ENCODE results near the gene PCDH17.

PCDH17 gene

DNA sequence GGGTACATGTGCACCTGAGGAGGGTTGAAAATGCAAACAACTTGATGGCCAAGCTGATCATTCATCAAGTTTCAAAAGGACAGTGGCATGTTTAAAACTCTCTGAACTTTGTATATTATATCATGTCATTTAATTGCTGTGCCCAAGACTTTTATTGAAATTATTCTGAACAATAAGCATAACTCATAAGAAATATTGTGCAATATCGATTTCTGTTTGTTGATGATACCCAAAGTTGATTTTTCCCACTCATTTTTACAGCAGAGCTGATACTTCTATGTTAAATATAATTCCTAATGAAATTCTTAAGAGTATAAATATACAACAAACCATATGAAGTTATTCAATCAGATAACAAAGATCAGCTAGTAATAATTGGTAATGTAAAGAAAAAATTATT lies 49.1 kb downstream of the PCDH17 start:
- no peak for DNase-seq (ENCODE audit: low read depth)
- TF ChIP-seq, protein P1, sequence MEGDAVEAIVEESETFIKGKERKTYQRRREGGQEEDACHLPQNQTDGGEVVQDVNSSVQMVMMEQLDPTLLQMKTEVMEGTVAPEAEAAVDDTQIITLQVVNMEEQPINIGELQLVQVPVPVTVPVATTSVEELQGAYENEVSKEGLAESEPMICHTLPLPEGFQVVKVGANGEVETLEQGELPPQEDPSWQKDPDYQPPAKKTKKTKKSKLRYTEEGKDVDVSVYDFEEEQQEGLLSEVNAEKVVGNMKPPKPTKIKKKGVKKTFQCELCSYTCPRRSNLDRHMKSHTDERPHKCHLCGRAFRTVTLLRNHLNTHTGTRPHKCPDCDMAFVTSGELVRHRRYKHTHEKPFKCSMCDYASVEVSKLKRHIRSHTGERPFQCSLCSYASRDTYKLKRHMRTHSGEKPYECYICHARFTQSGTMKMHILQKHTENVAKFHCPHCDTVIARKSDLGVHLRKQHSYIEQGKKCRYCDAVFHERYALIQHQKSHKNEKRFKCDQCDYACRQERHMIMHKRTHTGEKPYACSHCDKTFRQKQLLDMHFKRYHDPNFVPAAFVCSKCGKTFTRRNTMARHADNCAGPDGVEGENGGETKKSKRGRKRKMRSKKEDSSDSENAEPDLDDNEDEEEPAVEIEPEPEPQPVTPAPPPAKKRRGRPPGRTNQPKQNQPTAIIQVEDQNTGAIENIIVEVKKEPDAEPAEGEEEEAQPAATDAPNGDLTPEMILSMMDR (IDR thresholded peaks at IDR 0.05; ENCODE audit: low read depth, low read length, missing control alignments), result no peak
- no peak overlapping the region for H3K4me3 ChIP-seq (ENCODE audit: low read depth, low read length)

DNA sequence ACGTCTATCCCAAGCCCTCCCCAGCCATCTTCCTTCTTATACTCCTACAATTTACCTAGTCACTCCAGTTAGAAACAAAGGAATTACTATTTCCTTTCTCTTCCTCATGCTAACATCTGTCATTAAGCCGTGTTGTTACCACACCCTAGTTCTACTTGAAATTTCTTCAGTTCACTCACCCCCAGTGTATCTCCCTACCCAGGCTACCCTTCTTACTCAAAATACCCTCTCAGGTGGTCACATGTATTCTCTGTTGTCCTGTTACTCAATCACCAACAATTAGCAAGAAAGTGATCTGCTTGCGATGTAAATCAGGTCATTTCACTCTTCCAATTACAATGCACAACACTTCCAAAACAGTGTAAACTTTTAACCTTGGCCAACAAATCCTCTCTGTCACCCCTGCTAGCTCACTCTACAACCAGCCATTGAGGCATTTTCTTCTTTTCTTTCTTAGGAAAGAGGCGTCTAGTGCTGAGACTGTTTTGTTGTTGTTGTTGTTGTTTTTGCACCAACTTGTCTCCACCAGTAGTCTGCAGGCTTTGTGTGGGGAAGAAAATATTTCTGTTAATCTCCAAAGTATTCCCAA lies 50.7 kb downstream of the PCDH17 start:
- TF ChIP-seq, protein P1 (IDR thresholded peaks at IDR 0.05; ENCODE audit: low read depth, low read length, missing control alignments), result no peak
- DNase-seq (ENCODE audit: low read depth), result no peak
- H3K4me3 ChIP-seq (ENCODE audit: low read depth, low read length), result no peak overlapping the region

DNA sequence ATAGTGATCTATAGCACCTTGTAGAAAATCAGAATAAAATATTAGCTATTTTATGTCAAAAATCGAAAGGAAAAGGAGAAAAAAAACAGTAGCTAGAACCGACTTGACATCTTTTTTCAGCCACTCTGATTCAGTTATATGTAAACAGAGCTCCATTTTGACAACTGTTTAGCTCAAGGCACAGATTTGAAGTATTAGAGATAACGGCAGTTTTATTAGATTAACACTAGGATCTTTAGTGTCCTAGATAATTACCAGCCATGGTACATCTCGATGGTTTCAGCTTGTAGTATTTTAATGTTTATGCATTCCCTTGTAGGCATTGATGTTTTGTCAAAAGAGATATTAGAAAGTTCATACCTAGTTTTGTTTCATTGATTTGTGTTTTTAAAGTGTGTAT lies 67.3 kb downstream of the PCDH17 start:
- DNase-seq (ENCODE audit: low read depth), result no peak
- TF ChIP-seq, protein P1 (IDR thresholded peaks at IDR 0.05; ENCODE audit: low read depth, low read length, missing control alignments), result no peak

DNA sequence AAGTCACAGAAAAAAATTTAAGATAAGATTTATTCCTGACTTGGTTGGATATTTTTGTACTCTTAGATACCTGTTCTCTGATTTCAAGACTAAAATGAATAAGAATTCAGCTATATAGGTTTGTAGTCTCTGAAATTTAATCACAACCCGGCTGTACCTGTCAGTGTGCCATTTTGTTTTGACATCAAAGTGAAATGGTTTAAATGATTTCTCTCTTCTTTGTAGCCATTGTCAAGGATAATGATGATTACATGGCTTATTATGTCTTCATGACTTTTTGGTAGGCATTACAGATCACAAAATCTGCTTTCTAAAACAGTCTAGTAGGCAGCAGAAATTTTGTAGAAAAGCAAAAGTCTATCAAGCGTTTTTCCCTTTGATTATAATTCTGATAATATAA lies 72.5 kb downstream of the PCDH17 start:
- TF ChIP-seq, protein P1 (IDR thresholded peaks at IDR 0.05; ENCODE audit: low read depth, low read length, missing control alignments), result no peak
- no peak overlapping the region for H3K4me3 ChIP-seq (ENCODE audit: low read depth, low read length)
- DNase-seq (ENCODE audit: low read depth), result no peak

More for the DNA sequence above, 67.3 kb downstream of the PCDH17 start:
- H3K4me3 ChIP-seq (ENCODE audit: low read depth, low read length), result no peak overlapping the region

DNA sequence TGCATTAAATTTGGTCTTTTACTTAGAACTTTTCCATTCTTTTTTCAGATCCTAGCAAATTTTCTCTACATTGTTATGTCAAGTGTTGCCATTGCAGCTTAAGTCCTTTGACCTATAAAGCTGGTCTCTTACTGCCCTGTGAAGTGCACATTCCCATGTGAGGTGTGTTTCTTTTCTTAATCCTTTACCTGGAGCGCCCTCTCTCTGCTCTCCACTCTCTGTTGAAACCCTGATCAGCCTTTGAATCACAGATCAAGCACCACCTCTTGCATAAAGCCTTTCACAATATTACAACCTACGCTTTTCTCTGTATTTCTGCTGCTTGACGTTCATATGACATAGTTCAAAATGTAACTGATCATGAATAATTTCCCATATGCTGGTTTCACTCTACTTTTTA lies 84.8 kb downstream of the PCDH17 start:
- H3K4me3 ChIP-seq (ENCODE audit: low read depth, low read length), result no peak overlapping the region
- TF ChIP-seq, protein P1 (IDR thresholded peaks at IDR 0.05; ENCODE audit: low read depth, low read length, missing control alignments), result no peak
- DNase-seq (ENCODE audit: low read depth), result no peak

DNA sequence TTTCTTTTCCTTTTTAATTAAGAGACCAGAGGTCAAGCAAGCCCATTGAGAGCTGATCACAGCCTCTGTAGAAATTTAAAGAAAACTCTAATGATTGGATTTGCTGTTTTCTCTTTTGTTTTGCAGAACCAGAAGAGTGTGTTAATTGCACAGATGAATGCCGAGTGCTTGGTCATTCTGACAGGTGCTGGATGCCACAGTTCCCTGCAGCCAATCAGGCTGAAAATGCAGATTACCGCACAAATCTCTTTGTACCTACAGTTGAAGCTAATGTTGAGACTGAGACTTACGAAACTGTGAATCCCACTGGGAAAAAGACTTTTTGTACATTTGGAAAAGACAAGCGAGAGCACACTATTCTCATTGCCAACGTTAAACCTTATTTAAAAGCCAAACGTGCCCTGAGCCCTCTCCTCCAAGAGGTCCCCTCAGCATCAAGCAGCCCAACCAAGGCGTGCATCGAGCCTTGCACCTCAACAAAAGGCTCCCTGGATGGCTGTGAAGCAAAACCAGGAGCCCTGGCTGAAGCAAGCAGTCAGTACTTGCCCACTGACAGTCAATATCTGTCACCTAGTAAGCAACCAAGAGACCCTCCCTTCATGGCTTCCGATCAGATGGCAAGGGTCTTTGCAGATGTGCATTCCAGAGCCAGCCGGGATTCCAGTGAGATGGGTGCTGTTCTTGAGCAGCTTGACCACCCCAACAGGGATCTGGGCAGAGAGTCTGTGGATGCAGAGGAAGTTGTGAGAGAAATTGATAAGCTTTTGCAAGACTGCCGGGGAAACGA lies 93.1 kb downstream of the PCDH17 start:
- DNase-seq (ENCODE audit: low read depth), result no peak
- no peak overlapping the region for H3K4me3 ChIP-seq (ENCODE audit: low read depth, low read length)
- TF ChIP-seq, protein P1 (IDR thresholded peaks at IDR 0.05; ENCODE audit: low read depth, low read length, missing control alignments), result no peak
